Stimulated activated CD8-positive, alpha-beta memory T cell treated with anti-CD3 and anti-CD28 coated beads, Interleukin-12 subunit alpha, Interleukin-12 subunit beta, amount 100 ng/mL, for 4 hours (primary cell): ENCODE measurements around the gene TREML1.
"Not testable (repeated sequence)": the region's sequence is repeated elsewhere in the genome, so short reads cannot be mapped to it uniquely, and the experiment has no call there.

ENCODE experiments used
- DNase-seq: peaks from one replicate; pipeline ENCODE4 v3.0.0-alpha.2; 2020; ENCODE audit warnings: low read depth

TREML1 gene

DNA sequence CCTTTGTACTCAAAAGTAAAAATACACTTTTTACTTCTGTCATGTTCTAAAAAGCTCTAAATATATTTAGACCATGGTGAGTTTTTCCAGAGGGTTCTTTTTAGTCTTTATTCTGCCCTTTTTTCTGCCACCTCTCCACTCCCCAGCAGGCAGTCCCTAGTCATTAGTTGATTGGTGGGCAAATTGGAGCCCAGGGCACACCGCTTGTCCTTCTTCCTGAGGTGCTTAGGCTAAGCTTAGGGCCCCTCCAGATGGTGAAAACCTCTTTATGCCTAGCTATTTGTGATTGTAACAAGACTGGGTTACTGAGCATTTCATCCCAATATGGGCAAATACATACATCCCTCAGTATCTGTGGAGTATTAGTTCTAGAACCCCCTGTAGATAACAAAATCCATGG is 6.2 kb downstream of the TREML1 start:
- no peak for DNase-seq

DNA sequence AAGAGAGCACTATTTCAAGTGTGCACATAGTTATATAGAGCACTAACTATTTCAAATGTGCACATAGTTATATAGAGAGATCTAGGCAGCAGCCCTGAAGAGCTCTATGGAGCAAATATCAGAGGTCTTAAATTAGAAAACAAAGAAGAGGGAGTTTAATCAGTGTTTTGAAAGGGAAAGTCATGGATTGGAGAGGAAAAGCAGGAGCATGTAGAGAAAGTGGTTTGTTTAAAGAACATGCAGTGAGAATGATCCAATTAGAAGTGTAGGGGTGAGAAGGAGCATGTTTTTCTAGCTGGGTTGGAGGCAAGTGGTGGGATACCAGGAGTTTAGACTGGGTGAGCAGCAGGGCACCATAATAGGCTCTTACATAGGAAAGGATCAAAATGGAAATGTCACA is 17.2 kb downstream of the TREML1 start:
- no peak for DNase-seq

DNA sequence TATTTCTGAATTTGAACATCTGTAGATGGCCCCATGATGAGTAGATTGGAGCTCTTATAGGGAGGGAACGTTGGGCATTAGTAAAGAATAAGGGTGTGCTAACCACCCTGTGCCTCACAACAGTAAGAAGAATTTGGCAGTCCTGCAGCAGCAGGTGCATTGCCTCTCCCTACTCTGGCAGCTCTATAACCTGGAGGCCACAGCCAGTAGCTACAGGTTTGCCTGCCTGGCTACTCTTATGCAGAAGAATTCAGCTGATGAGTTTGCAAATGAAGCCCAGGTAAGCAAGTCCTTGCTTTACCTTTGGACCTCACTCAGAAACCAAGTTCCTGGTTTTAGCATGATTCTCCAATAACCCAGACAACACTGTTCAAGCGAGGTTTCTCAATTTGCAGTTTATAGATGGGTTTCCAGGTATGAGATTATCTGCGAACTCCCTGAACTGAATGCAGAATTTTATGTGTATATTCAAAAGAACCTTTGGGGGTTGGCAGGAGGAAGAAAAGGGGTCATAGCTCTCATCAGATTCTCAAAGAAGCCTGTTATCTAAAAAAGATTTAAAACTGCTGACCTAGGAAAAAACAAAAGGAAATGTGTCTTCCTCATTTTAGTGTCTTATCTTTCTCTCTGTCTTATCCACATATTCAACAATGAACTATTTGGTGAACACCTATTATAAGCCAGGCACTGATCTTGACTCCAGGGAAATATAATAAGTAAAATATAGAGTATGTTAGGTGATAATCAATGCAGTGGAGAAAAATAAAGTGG is 18.9 kb downstream of the TREML1 start:
- no peak for DNase-seq

DNA sequence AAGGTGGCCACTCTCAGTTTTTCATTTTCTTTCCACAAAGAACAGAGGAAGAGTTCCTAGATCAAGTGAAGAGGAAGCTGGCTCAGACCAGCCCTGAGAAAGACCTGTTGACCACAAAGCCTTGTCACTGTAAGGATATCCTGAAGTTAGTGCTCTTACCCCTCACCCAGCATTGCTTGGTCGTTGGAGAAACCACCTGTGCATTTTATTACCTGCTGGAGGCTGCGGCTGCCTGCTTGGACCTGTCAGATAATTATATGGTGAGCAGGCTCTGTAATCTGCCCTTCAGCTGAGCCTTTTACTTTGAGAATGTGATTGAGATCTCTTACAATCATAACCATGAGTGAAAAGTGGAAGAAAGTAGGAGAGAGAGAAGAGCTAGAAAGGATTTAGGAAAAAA is 21.9 kb downstream of the TREML1 start:
- no peak for DNase-seq

DNA sequence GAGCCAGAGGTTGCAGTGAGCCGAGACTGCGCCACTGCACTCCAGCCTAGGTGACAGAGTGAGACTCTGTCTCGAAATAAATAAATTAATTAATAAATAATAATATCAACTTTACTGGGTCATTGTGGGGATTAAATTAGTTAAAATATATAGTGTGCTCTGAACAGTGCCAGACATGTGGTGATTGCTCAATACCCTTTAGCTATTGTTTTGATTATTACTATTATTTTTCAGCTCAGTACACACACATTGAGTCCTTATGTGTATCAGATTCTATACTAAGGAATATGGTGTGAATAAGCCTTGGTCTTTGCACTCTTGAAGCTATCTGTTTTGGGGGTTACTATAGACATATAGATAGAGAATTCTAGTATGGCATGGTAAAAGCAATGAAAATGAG is 28.9 kb downstream of the TREML1 start:
- DNase-seq, result no peak

DNA sequence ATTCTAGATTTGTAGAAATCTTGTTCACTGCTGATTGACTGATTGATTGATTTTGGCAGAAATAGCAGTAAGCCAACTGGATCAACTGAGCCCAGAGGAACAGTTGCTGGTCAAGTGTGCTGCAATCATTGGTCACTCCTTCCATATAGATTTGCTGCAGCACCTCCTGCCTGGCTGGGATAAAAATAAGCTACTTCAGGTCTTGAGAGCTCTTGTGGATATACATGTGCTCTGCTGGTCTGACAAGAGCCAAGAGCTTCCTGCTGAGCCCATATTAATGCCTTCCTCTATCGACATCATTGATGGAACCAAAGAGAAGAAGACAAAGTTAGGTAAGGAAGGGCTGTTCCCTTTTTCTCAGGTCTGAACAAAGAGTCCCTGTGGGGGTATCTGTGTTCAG is 31.2 kb downstream of the TREML1 start:
- no peak for DNase-seq

DNA sequence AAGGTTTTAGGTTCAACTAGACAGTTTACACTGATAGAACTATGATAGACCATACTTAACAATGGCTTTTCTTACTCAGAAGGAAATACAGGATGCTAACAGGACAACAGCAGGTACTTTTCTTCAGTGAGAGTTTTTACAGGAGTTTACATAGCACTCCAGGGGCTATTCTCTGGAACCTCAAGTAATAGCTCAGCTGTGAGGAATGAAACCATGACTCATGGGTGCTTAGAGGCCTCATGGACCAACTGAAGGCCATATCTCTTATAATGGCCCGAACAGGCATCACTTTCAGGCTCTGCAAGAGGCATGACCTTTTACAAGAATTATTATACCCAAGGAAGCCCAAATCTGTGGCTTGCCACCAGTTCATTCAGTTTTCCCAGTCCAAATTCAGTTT is 31.8 kb downstream of the TREML1 start:
- no peak for DNase-seq

DNA sequence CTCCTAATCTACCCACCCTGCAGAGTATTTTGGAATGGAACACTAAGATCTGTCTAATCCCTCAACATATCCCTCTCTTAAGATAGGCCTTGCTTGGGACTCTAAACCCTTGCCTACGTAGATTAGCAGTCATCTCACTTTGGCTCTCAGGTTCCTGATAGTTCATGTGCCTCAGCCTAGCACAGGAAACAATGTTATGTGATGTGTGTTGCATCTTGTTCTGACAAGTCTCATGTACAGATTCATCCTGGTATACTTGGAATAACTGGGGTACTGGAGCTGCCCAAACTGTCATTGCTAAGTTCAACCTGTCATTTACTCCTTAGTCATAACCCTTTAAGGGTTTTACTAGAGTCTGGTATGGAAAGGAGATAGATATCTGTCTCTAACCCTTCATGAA is 34.1 kb downstream of the TREML1 start:
- no peak for DNase-seq

DNA sequence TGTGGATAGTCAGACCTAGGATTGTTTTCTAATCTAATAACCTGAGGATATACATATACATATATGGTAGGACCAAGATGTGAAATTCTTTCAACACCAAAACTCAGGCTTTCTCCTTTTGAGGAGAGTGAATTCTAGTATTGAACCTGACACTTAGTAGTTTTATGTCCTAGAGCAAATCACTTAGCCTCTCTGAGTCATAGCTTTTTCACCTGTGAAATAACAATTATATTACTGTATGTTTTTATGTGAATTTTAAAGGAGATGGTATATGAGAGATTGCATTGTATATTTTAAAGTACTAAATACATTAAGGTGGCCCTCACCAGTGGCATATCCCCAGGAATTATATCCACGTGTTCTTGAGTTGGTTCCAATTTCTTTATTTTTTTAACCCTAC is 34.6 kb downstream of the TREML1 start:
- DNase-seq, result no peak

DNA sequence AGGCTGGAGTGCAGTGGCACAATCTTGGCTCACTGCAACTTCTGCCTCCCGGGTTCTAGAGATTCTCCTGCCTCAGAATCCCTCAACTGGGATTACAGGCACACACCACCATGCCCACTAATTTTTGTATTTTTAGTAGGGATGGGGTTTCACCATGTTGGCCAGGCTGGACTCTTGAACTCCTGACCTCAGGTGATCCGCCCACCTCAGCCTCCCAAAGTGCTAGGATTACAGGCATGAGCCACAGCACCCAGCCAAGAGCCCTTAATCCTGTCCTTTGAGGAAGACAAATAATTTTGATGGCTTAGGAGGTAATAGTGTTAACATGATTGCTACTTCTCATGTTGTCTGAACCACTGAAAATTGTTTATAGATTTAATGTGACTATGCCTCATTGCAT is 39.1 kb downstream of the TREML1 start:
- not testable (repeated sequence) for DNase-seq

DNA sequence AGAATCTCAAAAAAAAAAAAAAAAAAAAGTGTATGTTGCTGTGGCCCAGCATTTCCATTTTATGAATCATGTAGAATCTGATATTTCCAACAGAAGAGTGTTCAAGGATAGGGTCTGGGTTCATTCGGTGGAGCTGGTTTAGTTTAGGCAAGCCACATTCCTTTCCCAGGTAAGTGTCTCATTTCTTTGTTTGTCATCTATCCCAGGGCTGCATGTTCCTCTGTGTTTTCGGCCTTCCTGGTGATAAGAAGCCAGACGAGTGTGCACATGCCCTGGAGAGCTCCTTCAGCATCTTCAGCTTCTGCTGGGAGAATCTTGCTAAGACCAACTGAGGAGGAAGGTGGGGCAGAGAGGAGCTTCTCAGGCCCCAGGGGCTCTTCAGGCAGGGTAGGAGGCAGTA is 43.1 kb downstream of the TREML1 start:
- no peak for DNase-seq

DNA sequence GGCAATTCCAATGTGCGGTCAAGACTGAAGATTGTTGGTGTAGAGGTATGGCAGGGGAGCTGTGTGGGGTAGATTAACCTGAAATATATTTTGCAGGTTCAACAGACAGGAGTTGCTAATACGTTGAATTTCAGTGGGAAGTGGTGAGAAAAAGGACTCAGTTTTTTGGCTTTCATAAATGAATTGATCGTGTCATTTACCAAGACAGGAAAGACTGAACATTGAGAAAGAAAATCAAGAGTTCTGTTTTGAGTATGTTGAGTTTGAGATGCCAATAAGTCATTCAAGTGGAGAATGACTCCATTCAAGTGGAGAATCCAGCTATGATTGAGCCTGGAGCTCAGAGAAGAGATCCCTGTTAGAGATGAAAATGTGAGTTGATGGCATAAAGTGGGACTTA is 50.3 kb downstream of the TREML1 start:
- no peak for DNase-seq

DNA sequence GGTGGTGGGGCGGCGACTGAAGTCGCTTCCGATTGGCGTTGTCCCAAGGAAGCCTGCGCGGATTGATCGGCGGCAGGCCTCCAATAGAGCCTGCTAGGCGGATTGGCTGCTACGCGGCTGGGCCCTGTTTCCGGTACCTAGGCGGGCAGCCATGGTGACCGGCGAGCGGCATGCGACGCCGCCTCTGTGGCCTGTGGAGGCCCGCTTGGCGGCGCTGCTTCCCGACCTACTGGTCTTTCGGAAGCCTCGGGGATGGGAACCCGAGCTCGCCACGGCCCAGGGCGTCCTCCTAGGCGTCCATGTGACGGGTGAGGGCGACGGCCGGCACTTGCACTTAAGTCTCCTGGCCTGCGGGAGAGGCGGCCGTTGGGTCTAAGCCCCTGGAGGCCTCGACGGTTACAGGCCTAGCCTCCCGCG is 53.3 kb downstream of the TREML1 start:
- no peak for DNase-seq
